ENCODE data around the gene TCP10L. TPM values are rescaled to one million over a fixed set of nuclear protein-coding genes. Genes with fewer than 3 reads are reported as not detected.
"Not testable (repeated sequence)": the region's sequence is repeated elsewhere in the genome, so short reads cannot be mapped to it uniquely, and the experiment has no call there.

Gene TCP10L
- total and polyA plus RNA-seq, 3 experiments from 2014 or later: 0.43 TPM; not detected in 2

DNA sequence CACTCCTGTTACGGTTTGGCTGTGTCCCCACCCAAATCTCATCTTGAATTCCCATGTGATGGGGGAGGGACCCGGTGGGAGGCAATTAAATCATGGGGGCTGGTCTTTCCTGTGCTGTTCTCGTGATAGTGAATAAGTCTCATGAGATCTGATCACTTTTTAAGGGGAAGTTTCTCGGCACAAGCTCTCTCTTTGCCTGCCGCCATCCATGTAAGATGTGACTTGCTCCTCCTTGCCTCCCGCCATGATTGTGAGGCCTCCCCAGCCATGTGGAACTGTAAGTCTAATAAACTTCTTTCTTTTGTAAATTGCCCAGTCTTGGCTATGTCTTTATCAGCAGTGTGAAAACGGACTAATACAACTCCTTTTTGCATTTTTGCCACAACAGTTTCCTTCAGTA lies 54.5 kb downstream of the TCP10L start:
- H3K4me1 Mint-ChIP-seq: peaks cover 2 to 12% (median 5%) of the 10 kb centered on the region in 3 donors
- not testable (repeated sequence) for H3K27me3 Mint-ChIP-seq

DNA sequence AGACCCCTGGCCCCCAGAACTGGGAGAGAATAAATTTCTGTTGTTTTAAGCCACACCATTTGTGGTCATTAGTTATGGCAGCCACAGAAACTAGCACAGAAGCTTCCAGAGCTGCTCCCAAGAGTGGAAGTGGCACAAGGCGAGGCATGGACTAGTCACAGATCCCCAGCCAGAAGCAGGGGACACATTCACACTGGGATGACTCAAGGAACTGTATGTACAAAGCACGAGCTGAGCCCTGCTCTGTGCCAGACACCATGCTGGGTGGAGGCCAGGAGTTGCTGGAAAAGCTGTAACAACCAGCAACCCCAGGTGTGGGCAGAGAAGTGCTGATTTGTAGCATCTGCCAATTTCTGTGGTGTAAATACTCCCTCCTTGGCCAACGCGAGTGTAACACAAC lies 55.6 kb downstream of the TCP10L start:
- H3K9me3 Mint-ChIP-seq: no peaks in the 10 kb centered on the region
- no peaks in the 10 kb centered on the region for H3K27me3 Mint-ChIP-seq
- CTCF ChIA-PET: no interaction called here
- H3K4me3 Mint-ChIP-seq: no peak overlapping the region
- no peaks in the 10 kb centered on the region for H3K4me1 ChIP-seq (ENCODE audit: insufficient read depth, low read length)
- H3K9me3 ChIP-seq (ENCODE audit: low read length): no peaks in the 10 kb centered on the region
- H3K36me3 Mint-ChIP-seq: peaks cover 0 to 5% (median 5%) of the 10 kb centered on the region in 3 donors
- H3K27ac ChIP-seq (ENCODE audit: low read depth, low read length): no peak overlapping the region
- peaks cover 0 to 7% (median 3%) of the 10 kb centered on the region in 3 donors for H3K4me1 Mint-ChIP-seq
- no peak overlapping the region for H3K4me3 ChIP-seq (ENCODE audit: low read length)
- H3K27me3 ChIP-seq (ENCODE audit: insufficient read depth, low read length, poor library complexity, severe bottlenecking): no peaks in the 10 kb centered on the region
- no peaks in the 10 kb centered on the region for H3K36me3 ChIP-seq (ENCODE audit: insufficient read depth, low read length)
- POLR2A ChIA-PET: no interaction called here
- no peak for DNase-seq
- peak overlapping the region in 1 of 8 donors; percentile 38 for H3K27ac Mint-ChIP-seq

More for the DNA sequence above, 54.5 kb downstream of the TCP10L start:
- H3K4me1 ChIP-seq (ENCODE audit: insufficient read depth, low read length); H3K27ac ChIP-seq (ENCODE audit: low read depth, low read length); H3K36me3 ChIP-seq (ENCODE audit: insufficient read depth, low read length); H3K4me3 ChIP-seq (ENCODE audit: low read length); H3K9me3 ChIP-seq (ENCODE audit: low read length); POLR2A ChIA-PET; H3K27me3 ChIP-seq (ENCODE audit: insufficient read depth, low read length, poor library complexity, severe bottlenecking); H3K4me3 Mint-ChIP-seq; H3K36me3 Mint-ChIP-seq; H3K9me3 Mint-ChIP-seq; DNase-seq: not testable (repeated sequence)
- CTCF ChIA-PET: interaction anchor here (1.1 kb wide), 1 partner anchor 127 kb away, joined by 3 read pairs; no protein-coding TSS in a partner anchor
- peak overlapping the region in 1 of 8 donors; percentile 53 for H3K27ac Mint-ChIP-seq

DNA sequence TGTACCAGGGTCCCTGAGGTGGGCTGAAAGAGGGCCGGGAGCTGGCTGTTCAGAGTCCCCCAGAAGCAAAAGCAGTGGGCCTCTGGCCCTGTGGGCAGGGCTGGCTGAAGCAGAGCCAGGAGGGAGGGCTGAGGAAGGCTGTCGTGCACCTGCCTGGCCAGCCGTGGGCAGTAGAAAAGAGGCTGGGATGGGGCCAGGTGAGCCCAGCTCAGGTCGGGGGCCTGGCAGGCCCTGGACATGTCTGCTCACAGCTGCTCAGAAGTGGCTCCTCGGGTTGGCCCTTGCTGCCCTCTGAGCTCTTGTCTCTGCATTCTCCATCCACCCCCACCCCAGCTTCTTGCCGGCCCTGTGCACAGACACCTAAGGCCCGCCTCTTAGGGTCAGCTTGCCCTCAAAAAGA lies 60.0 kb downstream of the TCP10L start:
- no peak overlapping the region for H3K4me3 ChIP-seq (ENCODE audit: low read length)
- DNase-seq: no peak
- no peaks in the 10 kb centered on the region for H3K4me1 ChIP-seq (ENCODE audit: insufficient read depth, low read length)
- ChIA-PET CTCF (no interaction called here), POLR2A (no interaction called here)
- no peaks in the 10 kb centered on the region for H3K27me3 ChIP-seq (ENCODE audit: insufficient read depth, low read length, poor library complexity, severe bottlenecking)
- no peaks in the 10 kb centered on the region for H3K9me3 ChIP-seq (ENCODE audit: low read length)
- no peak overlapping the region for H3K27ac ChIP-seq (ENCODE audit: low read depth, low read length)
- no peaks in the 10 kb centered on the region for H3K36me3 ChIP-seq (ENCODE audit: insufficient read depth, low read length)
- Mint-ChIP-seq H3K36me3 (peaks cover 0 to 1% (median 0%) of the 10 kb centered on the region in 3 donors), H3K4me1 (peaks cover 0 to 6% (median 3%) of the 10 kb centered on the region in 3 donors), H3K27me3 (peaks cover 0 to 2% of the 10 kb centered on the region in 2 donors), H3K9me3 (no peaks in the 10 kb centered on the region), H3K27ac (no peak overlapping the region), H3K4me3 (no peak overlapping the region)

DNA sequence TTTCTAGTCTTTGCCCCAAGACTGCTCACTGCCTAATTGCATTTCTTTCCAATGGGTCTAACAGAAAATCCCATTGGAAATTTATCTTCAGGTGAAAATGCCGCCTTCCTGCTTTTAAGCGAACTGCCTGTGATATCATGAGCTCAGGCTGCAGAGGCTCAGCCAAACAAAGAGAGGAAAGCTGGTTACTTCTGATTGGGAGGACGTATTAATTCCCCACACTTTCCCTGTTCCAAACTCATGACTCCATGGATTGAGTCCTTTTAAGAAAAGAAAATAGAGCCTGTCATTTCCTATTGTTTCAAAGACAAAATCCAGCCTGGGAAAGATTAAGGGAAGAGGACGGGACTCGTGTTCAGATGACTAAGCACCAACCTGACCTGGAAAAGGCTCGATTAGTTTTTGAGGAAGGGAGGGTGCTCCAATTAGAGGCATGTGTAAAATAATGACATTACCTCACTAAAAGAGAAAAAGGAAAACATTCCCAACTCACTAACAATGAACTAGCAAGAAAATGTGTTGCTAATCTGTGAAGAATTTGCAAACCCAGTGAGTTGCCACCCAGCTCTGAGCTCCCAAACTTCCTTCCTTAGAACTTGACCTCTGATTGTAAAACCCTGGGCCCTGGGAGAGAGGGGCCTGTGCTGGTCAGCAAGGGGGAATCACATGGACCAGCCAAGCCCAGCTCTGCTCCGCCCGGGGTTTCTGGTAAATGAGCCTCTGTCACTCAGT lies 61.2 kb downstream of the TCP10L start:
- Histone ChIP-seq H3K4me3 (ENCODE audit: low read length) (no peak overlapping the region), H3K4me1 (ENCODE audit: insufficient read depth, low read length) (no peaks in the 10 kb centered on the region), H3K27me3 (ENCODE audit: insufficient read depth, low read length, poor library complexity, severe bottlenecking) (no peaks in the 10 kb centered on the region), H3K9me3 (ENCODE audit: low read length) (no peaks in the 10 kb centered on the region), H3K27ac (ENCODE audit: low read depth, low read length) (no peak overlapping the region), H3K36me3 (ENCODE audit: insufficient read depth, low read length) (no peaks in the 10 kb centered on the region)
- CTCF ChIA-PET: no interaction called here
- Mint-ChIP-seq H3K27ac (peak overlapping the region in 1 of 8 donors; percentile 17), H3K9me3 (no peaks in the 10 kb centered on the region), H3K4me3 (no peak overlapping the region), H3K27me3 (peaks cover 0 to 2% of the 10 kb centered on the region in 2 donors), H3K36me3 (peaks cover 0 to 1% (median 0%) of the 10 kb centered on the region in 3 donors), H3K4me1 (peaks cover 0 to 6% (median 3%) of the 10 kb centered on the region in 3 donors)
- no peak for DNase-seq
- POLR2A ChIA-PET: no interaction called here

Other genes with a start within 250 kb of the TCP10L start
- 10 to 100 TPM; 38.9 to 39.8 TPM for gene URB1, start 192.5 kb downstream of the TCP10L start, total RNA-seq
- 3.9 TPM for gene URB1, start 192.5 kb downstream of the TCP10L start, polyA plus RNA-seq
- 10 to 100 TPM; 13.4 to 16.2 TPM for gene EVA1C, start 172.8 kb downstream of the TCP10L start, total RNA-seq
- 25.8 TPM for gene EVA1C, start 172.8 kb downstream of the TCP10L start, polyA plus RNA-seq
- gene CFAP298, start 26.9 kb upstream of the TCP10L start, total RNA-seq: 10 to 100 TPM; 49.4 to 51.9 TPM
- gene CFAP298, start 26.9 kb upstream of the TCP10L start, polyA plus RNA-seq: 62.8 TPM
- gene SYNJ1, start 142.5 kb upstream of the TCP10L start, total RNA-seq: 10 to 100 TPM; 11.4 to 14.4 TPM
- gene SYNJ1, start 142.5 kb upstream of the TCP10L start, polyA plus RNA-seq: 3.4 TPM
- gene PAXBP1, start 186.2 kb upstream of the TCP10L start, total RNA-seq: 10 to 100 TPM; 44.5 to 47.3 TPM
- 11.6 TPM for gene PAXBP1, start 186.2 kb upstream of the TCP10L start, polyA plus RNA-seq

Measured in CD8-positive, alpha-beta memory T cell (primary cell).